IMR-90 (cell line): ENCODE data around the gene ZNF280C. TPM values are rescaled to one million over a fixed set of nuclear protein-coding genes. Genes with fewer than 3 reads are reported as not detected.
A peak's percentile ranks its signal among the peaks of the same experiment; 100 is the strongest.

ENCODE experiments used
- ATAC-seq: fragments of 200-7000 bp; cut with Tn5 transposase; 2 replicates; pipeline ENCODE4 v1.9.1; 2020; ENCODE audit warnings: low read depth, mild to moderate bottlenecking, moderate library complexity
- BruUV-seq: library from RNA; stranded (reverse); fragments of 400-500 nt; replicated peaks from 2 replicates; lab custom pipeline; 2021; lab: Mats Ljungman, UMichigan
- CTCF ChIA-PET: fragments of 300-600 bp; formaldehyde crosslinking; extraction: SDS; loops from one replicate; lab custom pipeline; 2021; ENCODE audit warnings: antibody characterized with exemption; lab: Yijun Ruan, JAX
- POLR2A ChIA-PET: fragments of 300-600 bp; sonication (Branson Sonifier 250); formaldehyde crosslinking; loops from one replicate; lab custom pipeline; 2022; ENCODE audit warnings: antibody characterized with exemption; ENCODE audit not compliant: unreplicated experiment; lab: Charles Lee
- DNase-seq: peaks from one replicate; pipeline ENCODE4 v3.0.0; 2013
- H2AFZ ChIP-seq: replicated peaks from 2 replicates; pipeline ENCODE3; 2013; ENCODE audit warnings: low read length, mild to moderate bottlenecking; ENCODE audit not compliant: poor library complexity
- H2AK5ac ChIP-seq: 2 replicates; pipeline ENCODE4 v1.6.1; 2013; ENCODE audit warnings: low read depth, low read length, inconsistent platforms
- H2AK9ac ChIP-seq: replicated peaks from 2 replicates; pipeline ENCODE3; 2013; ENCODE audit warnings: mild to moderate bottlenecking, low read depth, low read length, moderate library complexity; ENCODE audit not compliant: poor library complexity
- H2BK120ac ChIP-seq: 2 replicates; pipeline ENCODE4 v1.6.1; 2013; ENCODE audit warnings: low read depth, low read length, inconsistent platforms
- H2BK15ac ChIP-seq: 3 replicates; pipeline ENCODE4 v1.6.1; 2013; ENCODE audit warnings: low read depth, low read length, inconsistent platforms
- H2BK20ac ChIP-seq: 2 replicates; pipeline ENCODE4 v1.6.1; 2013; ENCODE audit warnings: low read depth, mild to moderate bottlenecking, inconsistent platforms, low read length, moderate library complexity
- H2BK5ac ChIP-seq: 2 replicates; pipeline ENCODE4 v1.6.1; 2013; ENCODE audit warnings: mild to moderate bottlenecking, low read depth, low read length, inconsistent platforms; ENCODE audit not compliant: poor library complexity, severe bottlenecking
- H3K14ac ChIP-seq: replicated peaks from 2 replicates; pipeline ENCODE4 v1.6.1; 2013; ENCODE audit warnings: low read depth, low read length, inconsistent platforms
- H3K18ac ChIP-seq: 2 replicates; pipeline ENCODE4 v1.6.1; 2013; ENCODE audit warnings: low read depth, low read length, control low read depth
- H3K23ac ChIP-seq: 2 replicates; pipeline ENCODE4 v1.6.1; 2013; ENCODE audit warnings: low read depth, low read length, inconsistent platforms
- H3K27ac ChIP-seq: 2 replicates; pipeline ENCODE4 v1.5.1; 2013; ENCODE audit warnings: mild to moderate bottlenecking, control low read depth, low read length; ENCODE audit not compliant: insufficient read depth
- H3K27me3 ChIP-seq: 2 replicates; pipeline ENCODE4 v1.6.1; 2013; ENCODE audit warnings: low read length; ENCODE audit not compliant: control insufficient read depth, insufficient read depth
- H3K36me3 ChIP-seq: 2 replicates; pipeline ENCODE4 v1.6.1; 2013; ENCODE audit warnings: low read length, mixed read lengths; ENCODE audit not compliant: control insufficient read depth, insufficient read depth
- H3K4ac ChIP-seq: 2 replicates; pipeline ENCODE4 v1.6.1; 2013; ENCODE audit warnings: low read depth, low read length, inconsistent platforms
- H3K4me1 ChIP-seq: 2 replicates; pipeline ENCODE4 v1.6.1; 2013; ENCODE audit warnings: low read length, mixed read lengths; ENCODE audit not compliant: control insufficient read depth, insufficient read depth
- H3K4me2 ChIP-seq: 2 replicates; pipeline ENCODE4 v1.6.1; 2013; ENCODE audit warnings: low read depth, mild to moderate bottlenecking, control low read depth, low read length, moderate library complexity
- H3K4me3 ChIP-seq: 2 replicates; pipeline ENCODE4 v1.5.1; 2013; ENCODE audit warnings: low read depth, mild to moderate bottlenecking, control low read depth, low read length, moderate library complexity; ENCODE audit not compliant: insufficient read depth
- H3K56ac ChIP-seq: 2 replicates; pipeline ENCODE4 v1.6.1; 2013; ENCODE audit warnings: low read length, inconsistent platforms; ENCODE audit not compliant: insufficient read depth; ENCODE audit errors: extremely low read depth
- H3K79me1 ChIP-seq, 2 experiments: 2 replicates each; pipeline ENCODE4 v1.6.1; 2013; ENCODE audit warnings: low read length in 2 of 2, inconsistent platforms in 1 of 2, low read depth in 1 of 2
- H3K9ac ChIP-seq: 2 replicates; pipeline ENCODE4 v1.6.1; 2013; ENCODE audit warnings: low read depth, low read length, control low read depth
- H3K9me1 ChIP-seq: 2 replicates; pipeline ENCODE4 v1.6.1; 2013; ENCODE audit warnings: low read length, inconsistent platforms; ENCODE audit not compliant: insufficient read depth
- H3K9me3 ChIP-seq: 2 replicates; pipeline ENCODE4 v1.6.1; 2013; ENCODE audit warnings: low read length; ENCODE audit not compliant: control insufficient read depth, insufficient read depth
- H4K20me1 ChIP-seq: 2 replicates; pipeline ENCODE4 v1.6.1; 2013; ENCODE audit warnings: low read length, inconsistent platforms; ENCODE audit not compliant: insufficient read depth
- H4K5ac ChIP-seq: 2 replicates; pipeline ENCODE4 v1.6.1; 2013; ENCODE audit warnings: mild to moderate bottlenecking, low read depth, low read length, control low read depth
- H4K8ac ChIP-seq, 2 experiments: 2 replicates each; pipeline ENCODE4 v1.6.1; 2013; ENCODE audit warnings: low read depth in 2 of 2, low read length in 2 of 2, control low read depth in 1 of 2, inconsistent platforms in 1 of 2
- H4K91ac ChIP-seq: 2 replicates; pipeline ENCODE4 v1.6.1; 2013; ENCODE audit warnings: low read depth, low read length, inconsistent platforms; ENCODE audit not compliant: insufficient read depth
- MAFK ChIP-seq: IDR thresholded peaks from 2 replicates; pipeline ENCODE4 v1.6.1; 2012; ENCODE audit warnings: low read depth, low read length, improper control_type of control experiment
- RAD21 ChIP-seq: IDR thresholded peaks from 2 replicates; pipeline ENCODE4 v1.6.1; 2012; ENCODE audit warnings: low read length, improper control_type of control experiment
- RFX5 ChIP-seq: IDR thresholded peaks from 2 replicates; pipeline ENCODE4 v1.8.0; 2012; ENCODE audit warnings: low read depth, mild to moderate bottlenecking, low read length, moderate library complexity
- WGBS, 2 experiments: methylation state at CpG; one replicate each; pipeline versions ENCODE4 v1.1.5 to v1.1.7; 2013; ENCODE audit warnings: missing lambda C conversion rate in 2 of 2; ENCODE audit not compliant: insufficient read length in 1 of 2; ENCODE audit errors: extremely low coverage in 2 of 2; 5-methylcytosine and 5-hydroxymethylcytosine counted together
- dilution Hi-C: fragments of 300-500 bp; cut with HindIII; formaldehyde crosslinking; loops from one replicate; pipeline ENCODE4 v1.14.3; 2018; ENCODE audit warnings: low sequenced_read_pairs; ENCODE audit not compliant: unreplicated experiment
- in situ Hi-C: fragments of 300-500 bp; cut with MboI; formaldehyde crosslinking; loops from 3 replicates; pipeline ENCODE4 v1.14.3; 2019; ENCODE audit warnings: low sequenced_read_pairs, inconsistent platforms, mixed read lengths
- intact Hi-C: fragments of 100-400 bp; cut with micrococcal nuclease; formaldehyde crosslinking; loops from 2 replicates; pipeline ENCODE4 v1.10.0; 2022
- polyA plus RNA-seq, 3 experiments: library from polyadenylated mRNA; depleted of rRNA; stranded (reverse); fragments of >200 nt; gene quantifications; 2 replicates each; pipeline ENCODE4 v1.2.3, GENCODE V29; 2012; ENCODE audit warnings: low replicate concordance in 1 of 3
- total RNA-seq: library from RNA; depleted of rRNA; stranded (reverse); fragments of >200 nt; gene quantifications from 2 replicates; pipeline ENCODE4 v1.2.3, GENCODE V29; 2012

Gene ZNF280C
- total and polyA plus RNA-seq, 2 of the 4 experiments (the other 2 are of a cell fraction): 3.1 to 4.5 TPM

- Histone ChIP-seq H4K91ac (no peak overlapping the region), H2BK20ac (no peak overlapping the region), H2BK120ac (no peak overlapping the region), H3K4ac (no peak overlapping the region), H3K79me1 (no peaks in the 10 kb centered on the region), H3K27ac (no peak overlapping the region), H4K20me1 (no peaks in the 10 kb centered on the region), H3K36me3 (0 out of 2 replicates have a peak, but pooled peaks cover 4% of the 10 kb centered on the region), H3K23ac (no peak overlapping the region), H4K8ac (no peak overlapping the region), H2BK15ac (no peak overlapping the region), H3K4me2 (no peak overlapping the region), H3K9ac (no peak overlapping the region), H3K9me3 (no peaks in the 10 kb centered on the region), H3K4me3 (no peak overlapping the region), H3K4me1 (no peaks in the 10 kb centered on the region), H3K27me3 (no peaks in the 10 kb centered on the region), H3K18ac (no peak overlapping the region), H4K5ac (no peak overlapping the region), H3K9me1 (no peaks in the 10 kb centered on the region), H2AFZ (no peak overlapping the region), H2BK5ac (no peak overlapping the region), H2AK9ac (no peak overlapping the region), H3K56ac (no peak overlapping the region), H3K14ac (no peak overlapping the region), H2AK5ac (no peak overlapping the region)
- TF ChIP-seq MAFK (0 out of 2 replicates have a peak, but pooled peaks have one; percentile 15), RAD21 (no peak), RFX5 (peak; percentile 95)
- DNase-seq: peak; percentile 8
- ChIA-PET POLR2A (no interaction called here), CTCF (no interaction called here)
- no TSS peak for BruUV-seq
- peak; percentile 29; the same call in 1 of the 2 replicates for ATAC-seq
- intact Hi-C loops: no loop called here
- in situ Hi-C loops: no loop called here
- WGBS, 2 experiments: no CpG with 5 or more reads among the region's 4 CpGs
- dilution Hi-C loops: no loop called here
Measured at GRCh38 chrX:130216320-130216719, 52.4 kb downstream of the ZNF280C start.
